Raji (cell line): Measurements from ENCODE around the gene CORO2A.

Experiments
- POLR2A ChIP-seq: IDR thresholded peaks from 2 replicates; pipeline ENCODE4 v1.6.1; 2011; ENCODE audit warnings: low read depth, low read length, control low read depth; ENCODE audit not compliant: insufficient read depth

Gene CORO2A

DNA sequence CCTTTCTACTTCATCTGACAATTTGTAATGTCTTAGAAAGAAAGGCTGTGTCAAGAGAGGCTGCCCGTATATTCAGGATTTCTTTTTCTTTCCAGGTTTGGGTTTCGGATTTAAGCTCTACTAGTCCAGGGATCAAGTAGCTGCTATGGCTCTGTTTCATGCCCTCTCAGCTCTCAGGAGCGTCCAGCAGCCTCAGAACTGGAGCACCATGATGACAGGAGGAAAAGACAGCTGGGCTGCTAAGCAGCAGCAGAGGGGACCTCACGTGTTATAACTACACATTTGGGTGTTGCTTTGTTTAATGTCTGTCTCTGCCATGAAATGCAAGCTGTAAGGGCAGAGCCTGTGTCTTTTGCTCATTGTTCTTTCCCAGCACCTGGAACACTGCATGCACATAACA lies 34.5 kb upstream of the CORO2A start:
- no peak for TF ChIP-seq POLR2A

DNA sequence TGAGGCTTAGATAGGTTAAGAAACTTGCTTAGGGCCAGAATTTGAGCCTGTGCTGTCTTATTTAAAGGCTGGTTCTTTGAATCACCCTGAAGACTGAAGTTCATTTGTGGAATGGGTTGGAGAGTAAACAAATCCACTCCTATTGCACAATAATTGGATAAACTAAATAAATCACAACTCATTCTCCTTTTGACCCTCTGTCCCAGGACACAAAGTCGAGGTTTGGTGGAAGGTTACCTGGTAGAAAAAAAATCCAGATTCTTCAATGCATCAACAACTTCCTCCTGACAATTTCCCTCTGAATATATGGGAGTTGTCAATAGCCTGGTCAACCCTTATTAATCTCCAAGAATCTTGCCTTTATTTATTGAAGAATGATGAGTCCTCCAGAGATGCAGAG lies 34.1 kb upstream of the CORO2A start:
- no peak for TF ChIP-seq POLR2A

DNA sequence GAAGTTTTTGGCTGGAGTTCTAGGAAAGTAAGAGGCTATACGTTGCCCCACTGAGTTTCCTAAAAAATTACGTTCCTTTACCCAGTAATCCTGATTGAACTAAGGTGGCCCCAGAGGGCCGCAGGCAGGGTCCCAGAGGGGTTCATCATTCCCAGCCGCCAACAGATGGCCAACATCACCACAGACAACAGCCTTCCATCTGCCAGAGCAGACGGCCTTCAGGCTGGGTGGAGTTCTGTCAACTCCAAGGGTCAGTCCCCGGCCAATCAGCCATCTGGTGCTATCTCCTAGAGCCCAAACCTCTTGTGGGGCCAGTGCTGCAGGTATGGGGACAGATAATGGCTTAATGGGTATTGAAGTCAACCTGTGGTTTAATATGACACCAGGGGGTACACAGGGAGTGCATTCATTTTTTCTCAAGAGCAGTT lies 32.6 kb upstream of the CORO2A start:
- no peak for TF ChIP-seq POLR2A

DNA sequence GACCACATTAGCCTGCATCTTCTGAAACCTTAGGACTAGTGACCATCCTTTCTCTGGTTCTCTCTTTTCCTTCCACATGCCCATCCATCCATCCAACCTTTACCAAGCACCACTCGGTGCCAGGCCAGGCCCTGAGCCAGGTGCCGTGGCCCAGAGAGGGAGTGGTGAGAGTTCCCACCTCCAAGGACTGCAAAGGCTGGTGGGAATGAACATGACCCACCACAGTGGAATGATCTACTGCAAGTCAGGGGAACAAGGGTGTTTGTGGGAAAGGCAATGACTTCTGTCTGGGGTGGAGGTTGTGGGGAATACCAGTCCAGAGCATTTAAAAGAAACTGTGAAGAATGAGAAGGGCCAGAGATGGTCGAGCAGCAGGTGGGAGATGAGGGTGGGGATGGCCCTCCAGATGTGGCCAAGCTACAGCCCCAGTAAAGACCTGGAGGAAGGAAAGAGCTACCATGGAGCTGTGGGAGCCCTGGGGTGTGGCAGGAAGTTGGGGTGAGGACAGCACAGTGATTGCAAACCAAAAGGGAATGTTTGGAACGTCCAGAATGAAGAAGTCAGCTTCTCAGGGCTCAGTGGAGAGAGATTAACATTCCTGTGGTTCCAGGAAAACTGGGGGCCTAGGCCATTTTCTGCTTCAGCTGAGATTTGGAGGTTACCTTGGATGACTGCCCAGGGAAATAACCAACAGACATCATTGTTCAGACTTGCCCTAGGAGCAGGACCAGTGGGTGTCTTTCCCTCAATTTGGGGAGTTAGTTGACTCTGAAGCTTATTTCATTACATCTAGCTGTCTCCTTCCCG lies 30.7 kb upstream of the CORO2A start:
- no peak for TF ChIP-seq POLR2A

DNA sequence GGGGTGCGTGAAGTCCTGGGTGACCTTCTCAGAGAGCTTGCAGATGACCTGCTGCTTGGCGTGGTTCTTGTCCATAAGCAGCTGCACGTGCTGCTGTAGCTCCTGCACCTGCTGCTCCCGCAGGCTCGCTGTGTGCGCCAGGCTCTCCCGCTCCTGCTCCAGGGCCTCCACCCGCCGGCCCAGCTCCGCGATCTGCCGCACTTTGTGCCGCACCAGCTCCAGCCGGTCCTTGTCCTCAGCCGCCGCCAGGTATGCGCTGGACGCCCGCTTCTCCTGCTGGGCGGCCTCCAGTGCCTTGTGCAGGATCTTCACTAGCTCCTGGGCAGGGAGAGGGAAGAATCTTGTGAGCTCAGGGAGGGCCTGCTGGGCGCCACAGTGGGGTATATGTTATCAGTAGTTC lies 28.5 kb upstream of the CORO2A start:
- TF ChIP-seq POLR2A = no peak

DNA sequence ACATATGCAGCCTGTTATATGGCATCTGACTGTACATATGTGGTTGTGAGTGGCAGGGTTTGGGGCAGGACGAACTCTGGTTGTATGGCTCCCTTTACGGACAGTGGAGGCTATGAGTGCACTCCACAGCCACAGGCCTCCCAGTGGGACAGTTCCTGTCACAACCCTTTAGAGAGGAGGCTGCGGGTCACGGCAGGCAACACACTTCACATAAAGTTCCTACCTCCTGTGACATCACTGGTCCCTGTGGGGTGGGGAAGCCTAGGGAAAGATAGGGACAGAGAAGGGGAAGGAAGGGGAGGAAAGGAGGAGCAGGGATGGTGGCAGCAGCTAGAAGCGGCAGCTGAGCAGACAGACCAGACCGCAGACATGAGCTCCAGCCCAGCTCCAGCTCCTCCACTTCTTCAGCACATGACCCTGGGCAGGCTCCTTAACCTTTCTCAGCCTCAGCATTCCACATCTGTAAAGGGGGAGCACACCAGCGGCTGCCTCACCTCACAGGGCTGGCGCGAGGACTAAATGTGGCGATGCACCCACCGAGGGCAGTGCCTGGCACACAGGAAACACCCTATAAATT lies 27.4 kb upstream of the CORO2A start:
- no peak for TF ChIP-seq POLR2A

DNA sequence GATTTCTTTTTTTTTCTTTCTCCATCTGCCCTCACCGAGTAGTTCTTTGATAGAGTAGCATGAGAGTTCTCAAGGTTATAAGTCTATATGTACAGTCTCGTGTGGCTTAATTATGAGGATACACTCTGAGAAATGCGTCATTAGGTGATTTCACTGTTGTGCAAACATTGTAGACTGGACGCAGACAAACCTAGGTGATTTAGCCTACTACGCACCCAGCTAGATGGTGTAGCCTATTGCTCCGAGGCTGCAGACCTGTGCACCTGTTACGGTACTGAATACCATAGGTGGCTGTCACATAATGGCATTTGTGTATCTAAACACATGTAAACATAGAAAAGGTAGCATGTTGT lies 26.9 kb upstream of the CORO2A start:
- TF ChIP-seq POLR2A = no peak

DNA sequence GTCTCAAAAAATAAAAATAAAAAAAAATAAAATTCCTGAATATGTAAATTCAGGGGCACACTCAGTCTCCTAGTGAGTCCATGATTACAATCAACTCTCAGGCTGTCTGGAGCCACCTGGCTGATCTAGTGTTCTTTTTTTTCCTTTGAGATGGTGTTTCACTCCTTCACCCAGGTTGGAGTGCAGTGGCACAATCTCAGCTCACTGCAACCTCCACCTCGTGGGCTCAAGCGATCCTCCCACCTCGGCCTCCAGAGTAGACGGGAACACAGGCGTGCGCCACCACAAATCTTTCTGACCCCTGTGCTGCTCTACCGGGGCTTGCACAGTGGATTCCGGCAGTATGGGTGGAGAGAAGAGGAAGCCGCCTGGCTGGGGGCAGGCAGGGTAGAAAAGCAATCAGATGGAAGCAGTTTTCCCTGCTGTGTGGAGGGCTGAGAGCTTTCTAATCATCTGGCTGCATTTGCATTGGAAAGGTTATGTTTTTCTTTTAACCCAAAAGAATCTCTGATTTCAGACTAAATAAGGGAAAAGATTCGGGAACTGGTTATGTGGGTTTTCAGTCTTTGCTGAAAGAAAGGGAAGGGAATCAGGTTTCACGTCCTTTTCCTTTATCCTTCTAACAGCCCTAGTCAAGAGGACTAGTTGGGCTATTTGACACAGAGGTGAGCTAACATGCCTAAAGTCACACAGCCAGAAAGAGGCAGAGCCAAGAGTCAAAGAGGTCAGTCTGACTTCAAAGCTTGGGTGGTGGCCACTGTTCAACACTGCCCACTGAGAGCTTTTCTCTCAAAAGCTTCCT lies 26.3 kb upstream of the CORO2A start:
- TF ChIP-seq POLR2A = no peak

DNA sequence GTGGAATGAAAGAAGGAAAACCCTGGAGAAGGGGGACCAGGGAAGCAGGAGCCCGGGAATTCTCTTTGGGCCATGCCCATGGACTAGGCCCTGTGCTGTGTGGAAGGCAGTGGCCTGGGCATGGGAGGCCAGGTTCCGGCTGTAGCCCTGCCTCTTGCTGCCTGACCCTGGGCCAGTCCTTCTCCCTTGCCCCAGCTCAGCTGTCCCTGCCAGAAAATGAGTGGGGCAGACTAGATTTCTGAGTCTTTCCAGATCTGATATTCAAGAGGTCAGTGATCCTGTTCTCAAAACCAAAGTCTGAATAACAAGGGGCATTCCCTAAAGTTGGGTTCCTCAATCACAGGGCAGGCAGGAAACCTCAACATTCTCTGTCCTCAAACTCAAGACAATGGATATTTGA lies 24.8 kb upstream of the CORO2A start:
- no peak for TF ChIP-seq POLR2A

DNA sequence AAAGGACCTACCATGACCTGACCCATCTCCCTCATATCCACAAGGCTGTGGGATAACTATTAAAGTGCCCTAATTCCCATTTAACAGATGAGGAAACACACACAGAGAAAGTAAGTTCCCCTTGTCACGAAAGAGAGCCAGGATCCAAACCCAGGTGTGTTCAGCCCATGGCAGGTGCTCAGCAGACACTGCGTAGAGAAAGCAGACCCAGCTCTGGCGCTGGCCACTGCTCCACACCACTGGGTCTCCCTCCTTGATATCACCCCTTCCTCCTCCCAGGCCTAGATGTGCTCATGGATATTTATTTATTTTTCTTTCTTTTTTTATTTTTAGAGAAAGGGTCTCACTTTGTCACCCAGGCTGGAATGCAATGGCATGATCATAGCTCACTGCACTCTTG lies 24.0 kb upstream of the CORO2A start:
- no peak for TF ChIP-seq POLR2A

DNA sequence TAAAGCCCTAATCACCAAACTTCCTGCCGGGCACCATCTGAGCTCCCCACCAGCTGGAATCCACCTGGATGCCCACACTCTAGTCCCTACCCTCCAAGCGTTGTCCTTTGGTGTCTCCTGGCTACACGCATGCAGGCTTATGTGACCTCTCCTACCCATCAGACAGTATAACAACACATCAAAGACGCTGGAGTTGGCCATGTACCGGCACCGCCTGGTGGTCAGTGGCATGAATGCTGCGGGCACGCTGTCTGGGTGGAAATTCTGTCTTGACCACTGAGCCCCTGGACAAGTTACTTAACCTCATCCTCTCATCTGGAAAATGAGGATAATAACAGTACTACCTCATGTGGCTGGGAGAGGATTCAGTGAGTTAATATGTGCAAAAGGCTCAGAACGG lies 23.4 kb upstream of the CORO2A start:
- no peak for TF ChIP-seq POLR2A

DNA sequence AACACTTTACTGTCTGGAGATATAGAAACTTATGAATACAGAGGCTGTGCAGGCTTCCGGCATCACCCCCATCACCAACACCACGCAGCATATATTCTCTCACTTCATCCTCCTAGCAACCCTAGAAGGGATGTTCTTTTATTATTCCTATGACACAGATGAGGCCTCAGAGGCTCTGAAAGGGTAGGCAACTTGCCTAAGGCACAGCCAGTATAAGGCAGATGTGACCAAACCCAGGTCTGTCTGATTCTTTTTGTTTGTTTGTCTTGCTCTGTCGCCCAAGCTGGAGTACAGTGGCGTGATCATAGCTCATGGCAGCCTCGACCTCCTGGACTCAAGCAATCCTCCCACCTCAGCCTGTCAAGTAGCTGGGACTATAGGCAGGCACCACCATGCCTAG lies 22.8 kb upstream of the CORO2A start:
- TF ChIP-seq POLR2A = no peak

DNA sequence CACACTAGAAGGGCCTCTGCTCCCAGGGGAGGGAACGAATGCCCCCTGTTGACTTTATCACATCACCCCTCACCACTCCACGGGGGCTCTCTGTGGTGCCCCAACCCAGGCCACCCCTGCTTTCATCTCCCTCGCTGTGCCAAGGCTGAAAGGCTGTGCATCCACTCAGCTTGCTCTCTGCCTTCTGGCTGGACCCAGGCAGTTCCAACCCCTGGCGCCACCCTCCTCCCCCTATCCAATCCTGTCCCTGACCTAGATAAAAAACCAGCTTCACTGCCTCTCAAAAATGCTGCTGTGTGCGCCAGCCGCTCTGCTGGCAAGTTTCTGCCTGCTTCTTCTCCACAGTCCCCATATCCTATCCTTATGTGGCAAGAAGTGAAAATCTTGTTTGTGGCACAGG lies 22.4 kb upstream of the CORO2A start:
- no peak for TF ChIP-seq POLR2A

DNA sequence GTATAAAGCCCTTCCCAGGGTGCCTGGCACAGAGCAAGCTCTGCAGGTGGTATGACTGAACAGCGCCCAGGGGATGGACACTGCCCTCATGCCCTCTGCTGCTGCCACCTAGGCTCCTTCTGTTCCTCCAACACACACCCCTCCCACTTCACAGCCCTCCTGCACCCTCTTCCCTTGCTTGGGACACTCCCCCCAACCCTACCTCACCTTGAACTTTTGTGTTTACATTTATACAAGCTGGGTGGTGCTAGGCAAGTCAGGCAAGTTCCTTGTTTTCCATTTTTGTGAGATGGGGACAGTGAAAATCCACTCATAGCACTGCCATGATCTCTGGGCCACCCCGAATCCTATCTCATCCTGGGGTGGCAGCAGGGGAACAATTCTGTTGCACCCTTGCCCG lies 18.8 kb upstream of the CORO2A start:
- TF ChIP-seq POLR2A = no peak

DNA sequence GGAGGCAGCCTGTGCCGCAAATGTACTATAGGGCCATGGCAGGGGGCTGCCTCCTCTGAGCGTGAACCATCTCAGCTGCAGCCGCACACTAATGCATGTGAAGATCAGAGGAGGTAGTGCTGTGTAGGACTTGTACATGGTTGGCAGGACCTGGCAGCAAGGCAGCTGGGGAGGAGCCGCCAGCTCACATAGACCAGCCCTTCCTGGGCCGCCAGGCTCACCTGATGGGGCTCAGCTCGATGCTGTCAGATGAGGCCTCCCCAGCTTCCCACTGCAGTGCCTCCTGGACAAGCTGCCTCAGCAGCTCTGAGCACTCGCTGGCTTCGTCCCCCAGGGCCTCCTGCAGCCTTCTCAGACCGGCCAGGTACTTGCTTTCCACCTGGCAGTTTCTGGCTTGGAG lies 18.0 kb upstream of the CORO2A start:
- no peak for TF ChIP-seq POLR2A

DNA sequence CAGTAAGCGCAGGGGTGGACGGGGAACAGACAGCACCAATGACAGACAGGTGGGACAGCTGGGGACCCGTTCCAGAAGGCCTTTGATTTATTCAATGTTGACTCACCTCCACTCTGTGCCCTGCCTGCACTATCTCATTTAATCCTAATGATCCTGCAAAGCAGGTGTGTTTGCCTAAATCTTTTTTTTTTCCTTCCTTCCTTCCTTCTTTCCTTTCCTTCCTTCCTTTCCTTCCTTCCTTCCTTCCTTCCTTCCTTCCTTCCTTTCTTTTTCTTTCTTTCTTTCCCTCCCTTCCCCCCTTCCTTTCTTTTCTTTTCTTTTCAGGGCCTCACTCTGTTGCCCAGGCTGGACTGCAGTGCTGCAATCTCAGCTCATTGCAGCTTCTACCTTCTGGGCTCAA lies 17.1 kb upstream of the CORO2A start:
- no peak for TF ChIP-seq POLR2A
